Measurements from ENCODE around the gene CNTFR. TPM values are rescaled to one million over a fixed set of nuclear protein-coding genes. Genes with fewer than 3 reads are reported as not detected.

CNTFR gene
- total RNA-seq, 4 donors from 2014 or later = 0.47 to 11.6 (median 1.6) TPM

DNA sequence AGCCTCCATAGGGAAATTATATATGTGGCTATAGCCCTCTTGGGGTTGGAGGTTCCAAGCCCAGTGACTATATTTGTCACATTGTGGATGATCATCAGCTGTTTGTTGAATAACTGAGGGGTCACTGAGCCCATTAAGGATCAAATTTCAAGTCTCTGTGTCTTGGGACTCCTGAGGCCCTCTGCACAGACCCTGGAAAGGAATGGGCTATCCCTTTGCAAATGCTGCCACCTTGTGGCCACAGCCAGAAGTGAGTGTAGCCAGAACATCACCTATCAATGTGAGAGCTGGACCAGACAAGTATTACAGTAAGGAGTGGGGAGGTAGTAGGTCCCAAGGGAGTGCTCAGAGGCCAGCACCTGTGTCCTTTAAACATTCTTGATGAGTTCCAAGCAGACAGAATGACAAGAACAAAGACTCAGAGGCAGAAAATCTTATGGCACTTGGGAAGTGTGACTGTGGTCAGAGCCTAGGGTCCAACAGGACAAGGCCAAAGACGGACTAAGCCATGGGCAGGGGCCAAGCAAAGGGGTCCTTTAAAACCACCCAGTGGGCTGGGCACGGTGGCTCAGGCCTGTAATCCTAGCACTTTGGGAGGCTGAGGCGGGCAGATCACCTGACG is 14.2 kb upstream of the CNTFR start:
- Histone ChIP-seq H3K9me3 (no peaks in the 10 kb centered on the region), H3K4me3 (no peak overlapping the region), H3K4me1 (no peaks in the 10 kb centered on the region), H3K27me3 (no peaks in the 10 kb centered on the region), H3K27ac (no peak overlapping the region), H3K36me3 (no peaks in the 10 kb centered on the region)
- 20 to 46% methylated on average over 2 to 4 of the region's 4 CpGs for WGBS, 2 donors (ENCODE audit: low coverage in 1 of 2)
- TF ChIP-seq, protein P1, sequence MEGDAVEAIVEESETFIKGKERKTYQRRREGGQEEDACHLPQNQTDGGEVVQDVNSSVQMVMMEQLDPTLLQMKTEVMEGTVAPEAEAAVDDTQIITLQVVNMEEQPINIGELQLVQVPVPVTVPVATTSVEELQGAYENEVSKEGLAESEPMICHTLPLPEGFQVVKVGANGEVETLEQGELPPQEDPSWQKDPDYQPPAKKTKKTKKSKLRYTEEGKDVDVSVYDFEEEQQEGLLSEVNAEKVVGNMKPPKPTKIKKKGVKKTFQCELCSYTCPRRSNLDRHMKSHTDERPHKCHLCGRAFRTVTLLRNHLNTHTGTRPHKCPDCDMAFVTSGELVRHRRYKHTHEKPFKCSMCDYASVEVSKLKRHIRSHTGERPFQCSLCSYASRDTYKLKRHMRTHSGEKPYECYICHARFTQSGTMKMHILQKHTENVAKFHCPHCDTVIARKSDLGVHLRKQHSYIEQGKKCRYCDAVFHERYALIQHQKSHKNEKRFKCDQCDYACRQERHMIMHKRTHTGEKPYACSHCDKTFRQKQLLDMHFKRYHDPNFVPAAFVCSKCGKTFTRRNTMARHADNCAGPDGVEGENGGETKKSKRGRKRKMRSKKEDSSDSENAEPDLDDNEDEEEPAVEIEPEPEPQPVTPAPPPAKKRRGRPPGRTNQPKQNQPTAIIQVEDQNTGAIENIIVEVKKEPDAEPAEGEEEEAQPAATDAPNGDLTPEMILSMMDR (IDR thresholded peaks at IDR 0.05) = peak; percentile 88 to 93 (median 91)
- no peak for TF ChIP-seq EP300 (IDR thresholded peaks at IDR 0.05)
- ATAC-seq = peak; percentile 87

GRCh38 chr9:34601937-34602573 is 12.5 kb upstream of the CNTFR start:
- H3K36me3 ChIP-seq = no peaks in the 10 kb centered on the region
- TF ChIP-seq POLR2A (IDR thresholded peaks at IDR 0.05) (no peak), POLR2AphosphoS5 (IDR thresholded peaks at IDR 0.05) (no peak), EP300 (IDR thresholded peaks at IDR 0.05) (no peak)
- TF ChIP-seq, protein P1 (IDR thresholded peaks at IDR 0.05) = no peak
- ATAC-seq = no peak
- no peaks in the 10 kb centered on the region for H3K27me3 ChIP-seq
- H3K4me3 ChIP-seq = no peak overlapping the region
- no peak overlapping the region for H3K27ac ChIP-seq
- 66 to 90% methylated on average over 3 to 4 of the region's 6 CpGs for WGBS, 2 donors (ENCODE audit: low coverage in 1 of 2)
- H3K9me3 ChIP-seq = no peaks in the 10 kb centered on the region
- no peaks in the 10 kb centered on the region for H3K4me1 ChIP-seq

DNA sequence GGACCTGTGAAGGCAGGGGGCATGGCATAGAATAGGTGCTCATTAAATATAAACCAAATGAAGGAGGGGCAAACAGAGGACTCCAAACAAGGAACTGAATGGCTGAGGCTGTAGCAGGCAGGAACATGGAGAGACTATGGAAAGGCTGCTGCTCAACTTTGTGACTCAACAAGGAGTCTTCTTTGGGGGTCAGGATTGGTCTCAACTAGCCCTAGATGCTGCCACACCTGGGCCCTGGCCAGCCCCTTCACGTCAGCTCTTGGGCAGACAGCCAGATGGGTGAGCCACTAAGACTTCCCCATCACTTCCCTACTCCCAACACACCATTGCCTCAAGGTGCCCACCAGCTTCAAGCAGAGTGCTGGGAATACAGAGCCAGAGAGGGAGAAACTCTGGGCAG is 11.4 kb upstream of the CNTFR start:
- no peak overlapping the region for H3K4me3 ChIP-seq
- ATAC-seq = no peak
- H3K27ac ChIP-seq = no peak overlapping the region
- 0% methylated on average over 1 of the region's 1 CpG; no CpG with 5 or more reads in 1 of the 2 donors for WGBS, 2 donors (ENCODE audit: low coverage in 1 of 2)
- TF ChIP-seq POLR2A (IDR thresholded peaks at IDR 0.05) (no peak), EP300 (IDR thresholded peaks at IDR 0.05) (no peak), POLR2AphosphoS5 (IDR thresholded peaks at IDR 0.05) (no peak)
- TF ChIP-seq, protein P1 (IDR thresholded peaks at IDR 0.05) = no peak
- H3K9me3 ChIP-seq = no peaks in the 10 kb centered on the region
- peaks cover 6% of the 10 kb centered on the region for H3K27me3 ChIP-seq
- H3K36me3 ChIP-seq = no peaks in the 10 kb centered on the region
- H3K4me1 ChIP-seq = no peaks in the 10 kb centered on the region

GRCh38 chr9:34599546-34599945 is 10.0 kb upstream of the CNTFR start:
- peaks cover 0 to 4% (median 0%) of the 10 kb centered on the region in 3 donors for H3K4me1 ChIP-seq
- ATAC-seq = no peak
- TF ChIP-seq POLR2AphosphoS5 (IDR thresholded peaks at IDR 0.05) (no peak), POLR2A (IDR thresholded peaks at IDR 0.05) (no peak), EP300 (IDR thresholded peaks at IDR 0.05) (no peak)
- TF ChIP-seq, protein P1 (IDR thresholded peaks at IDR 0.05) = no peak
- no peak overlapping the region for H3K4me3 ChIP-seq
- peaks cover 7% of the 10 kb centered on the region for H3K27me3 ChIP-seq
- H3K9me3 ChIP-seq = no peaks in the 10 kb centered on the region
- H3K36me3 ChIP-seq = no peaks in the 10 kb centered on the region
- no peak overlapping the region for H3K27ac ChIP-seq
- WGBS, 2 donors (ENCODE audit: low coverage in 1 of 2) = 43 to 50% methylated on average over 1 of the region's 1 CpG

- WGBS, 2 donors (ENCODE audit: low coverage in 1 of 2) = 22 to 38% methylated on average over 6 to 8 of the region's 9 CpGs
- TF ChIP-seq, protein P1 (IDR thresholded peaks at IDR 0.05) = no peak
- no peak for TF ChIP-seq POLR2A (IDR thresholded peaks at IDR 0.05)
- TF ChIP-seq EP300 (IDR thresholded peaks at IDR 0.05) = no peak
- no peak for TF ChIP-seq POLR2AphosphoS5 (IDR thresholded peaks at IDR 0.05)
- Histone ChIP-seq H3K36me3 (no peaks in the 10 kb centered on the region), H3K4me1 (peaks cover 0 to 57% (median 23%) of the 10 kb centered on the region in 3 donors), H3K9me3 (no peaks in the 10 kb centered on the region), H3K4me3 (no peak overlapping the region), H3K27me3 (peaks cover 56% of the 10 kb centered on the region), H3K27ac (peak overlapping the region in 2 of 4 donors; percentile 62 to 69)
- no peak for ATAC-seq
Measured at GRCh38 chr9:34594177-34594576, 4.7 kb upstream of the CNTFR start.
